Testis (tissue), 3 donors: ENCODE results near the gene TTBK2. TPM values are rescaled to one million over a fixed set of nuclear protein-coding genes. Genes with fewer than 3 reads are reported as not detected.
A peak's percentile ranks its signal among the peaks of the same experiment; 100 is the strongest.

Experiments
- DNase-seq: peaks from one replicate; pipeline ENCODE4 v3.0.0-alpha.2; 2019
- H3K27ac ChIP-seq, 2 donors: fragments of 200-600 bp; sonication (generic); one replicate each; pipeline ENCODE4 v1.5.1; 2019
- H3K27me3 ChIP-seq: fragments of 200-600 bp; sonication (generic); one replicate; pipeline ENCODE4 v1.5.1; 2019
- H3K36me3 ChIP-seq: fragments of 200-600 bp; sonication (generic); one replicate; pipeline ENCODE4 v1.5.1; 2017; ENCODE audit warnings: low read depth; ENCODE audit errors: missing control alignments
- H3K4me1 ChIP-seq: fragments of 200-600 bp; sonication (generic); one replicate; pipeline ENCODE4 v1.5.1; 2019
- H3K4me3 ChIP-seq, 2 donors: fragments of 200-600 bp; sonication (generic); one replicate each; pipeline ENCODE4 v1.5.1; 2017 to 2019
- H3K9me3 ChIP-seq: fragments of 200-600 bp; sonication (generic); one replicate; pipeline ENCODE4 v1.5.1; 2017
- CTCF ChIP-seq, 3 experiments: fragments of 450-650 bp in 2 of 3; fragments of 200-600 bp in 1 of 3; sonication (generic) in 1 of 3; IDR thresholded peaks; one replicate each; pipeline ENCODE4 v1.5.1; 2016 to 2019; ENCODE audit warnings: antibody characterized with exemption in 3 of 3, mild to moderate bottlenecking in 2 of 3, moderate library complexity in 1 of 3
- POLR2A ChIP-seq: fragments of 450-650 bp; IDR thresholded peaks from one replicate; pipeline ENCODE4 v1.6.1; 2017; ENCODE audit warnings: antibody characterized with exemption, mild to moderate bottlenecking, moderate library complexity
- WGBS, 2 donors: methylation state at CpG; one replicate each; pipeline ENCODE4 v1.1.5; 2018; 5-methylcytosine and 5-hydroxymethylcytosine counted together
- intact Hi-C: fragments of 100-400 bp; cut with DNase I; formaldehyde crosslinking; loops from one replicate; pipeline ENCODE4 v1.15.1; 2023; ENCODE audit warnings: low total_unique reads
- polyA plus RNA-seq: library from polyadenylated mRNA; stranded (reverse); fragments of 350-450 nt; fragmentation: Illumina TruSeq; extraction: RNeasy Lipid Tissue Mini Kit (QIAGEN cat#74804); gene quantifications from one replicate; pipeline ENCODE4 v1.2.3, GENCODE V29; 2014; ENCODE audit warnings: low read depth, low replicate concordance; ENCODE audit not compliant: insufficient read depth
- total RNA-seq, 2 donors: library from RNA; depleted of rRNA; stranded (reverse); fragments of >200 nt; gene quantifications; one replicate each; pipeline ENCODE4 v1.2.3, GENCODE V29; 2016

Gene TTBK2
- total and polyA plus RNA-seq, 3 donors from 2014 or later, result 37.0 to 80.8 (median 53.7) TPM

- Histone ChIP-seq H3K9me3 (no peaks in the 10 kb centered on the region), H3K4me3 (no peak overlapping the region), H3K27ac (no peak overlapping the region), H3K27me3 (no peaks in the 10 kb centered on the region), H3K36me3 (no peaks in the 10 kb centered on the region), H3K4me1 (peaks cover 3% of the 10 kb centered on the region)
- WGBS, 2 donors, result 84 to 91% methylated on average over 2 of the region's 2 CpGs
- no peak for TF ChIP-seq POLR2A
- TF ChIP-seq CTCF (IDR thresholded peaks at IDR 0.05), result no peak
- DNase-seq, result no peak
- intact Hi-C loops, result no loop called here
Observed at GRCh38 chr15:42932833-42933515, 12.4 kb upstream of the TTBK2 start.

- Histone ChIP-seq H3K9me3 (no peaks in the 10 kb centered on the region), H3K4me3 (no peak overlapping the region), H3K36me3 (no peaks in the 10 kb centered on the region), H3K27ac (no peak overlapping the region), H3K4me1 (peaks cover 3% of the 10 kb centered on the region), H3K27me3 (no peaks in the 10 kb centered on the region)
- TF ChIP-seq POLR2A (no peak), CTCF (IDR thresholded peaks at IDR 0.05) (no peak)
- WGBS, 2 donors, result 80 to 82% methylated on average over 7 of the region's 7 CpGs
- intact Hi-C loops, result no loop called here
- no peak for DNase-seq
Observed at GRCh38 chr15:42931702-42932486, 11.3 kb upstream of the TTBK2 start.

- Histone ChIP-seq H3K9me3 (no peaks in the 10 kb centered on the region), H3K27me3 (no peaks in the 10 kb centered on the region), H3K4me3 (no peak overlapping the region), H3K4me1 (peaks cover 3% of the 10 kb centered on the region), H3K36me3 (no peaks in the 10 kb centered on the region), H3K27ac (no peak overlapping the region)
- DNase-seq, result no peak
- intact Hi-C loops, result loop anchor here (10.0 kb wide), 1 partner anchor 195 kb away; the partner anchor contains the start of gene CDAN1
- TF ChIP-seq CTCF (IDR thresholded peaks at IDR 0.05) (no peak), POLR2A (no peak)
- WGBS, 2 donors, result 67 to 78% methylated on average over 2 of the region's 2 CpGs
Observed at GRCh38 chr15:42929306-42929848, 8.8 kb upstream of the TTBK2 start.

GRCh38 chr15:42921342-42921731 lies 759 bp upstream of the TTBK2 start:
- intact Hi-C loops, result loop anchor here (10.0 kb wide), 1 partner anchor 187 kb away; the partner anchor contains the start of gene CDAN1
- WGBS, 2 donors, result 1 to 3% methylated on average over 19 of the region's 19 CpGs

More at GRCh38 chr15:42921342-42921731, 759 bp upstream of the TTBK2 start:
- DNase-seq, result peak; percentile 60
- Histone ChIP-seq H3K4me1 (peaks cover 9% of the 10 kb centered on the region), H3K4me3 (peak overlapping the region; percentile 94 to 98), H3K9me3 (no peaks in the 10 kb centered on the region), H3K36me3 (no peaks in the 10 kb centered on the region), H3K27me3 (no peaks in the 10 kb centered on the region), H3K27ac (peak overlapping the region in 1 of 2 donors; percentile 79)
- TF ChIP-seq POLR2A (no peak), CTCF (IDR thresholded peaks at IDR 0.05) (no peak)
